Stimulated activated naive CD8-positive, alpha-beta T cell treated with anti-CD3 and anti-CD28 coated beads, Interleukin-15, amount 100 ng/mL, for 72 hours (primary cell): ENCODE data around the gene TOX3.

Source experiments
- ATAC-seq: fragments of 150-1000 bp; cut with Tn5 transposase; 2 replicates; pipeline ENCODE4 v1.10.0; 2021; ENCODE audit warnings: mild to moderate bottlenecking, moderate library complexity
- DNase-seq, 2 donors: peaks; one replicate each; pipeline ENCODE4 v3.0.0; 2021 to 2022
- H3K27ac Mint-ChIP-seq, 2 donors: one replicate each; pipeline ENCODE4 v1.8.0; 2022; ENCODE audit warnings: mild to moderate bottlenecking in 2 of 2, mixed read lengths in 2 of 2, moderate library complexity in 2 of 2
- H3K27me3 Mint-ChIP-seq: one replicate; pipeline ENCODE4 v1.8.0; 2022; ENCODE audit warnings: mixed read lengths
- H3K4me1 Mint-ChIP-seq: one replicate; pipeline ENCODE4 v1.8.0; 2022; ENCODE audit warnings: mild to moderate bottlenecking, mixed read lengths
- H3K4me3 Mint-ChIP-seq, 2 donors: one replicate each; pipeline ENCODE4 v1.8.0; 2022; ENCODE audit warnings: mild to moderate bottlenecking in 2 of 2, mixed read lengths in 2 of 2, moderate library complexity in 1 of 2
- H3K9me3 Mint-ChIP-seq, 2 donors: one replicate each; pipeline ENCODE4 v1.8.0; 2022; ENCODE audit warnings: mixed read lengths in 2 of 2

TOX3 gene

GRCh38 chr16:52570495-52571091 lies 23.6 kb upstream of the TOX3 start:
- no peak overlapping the region for H3K4me3 Mint-ChIP-seq
- DNase-seq, result no peak
- no peak for ATAC-seq
- no peak overlapping the region for H3K27ac Mint-ChIP-seq
- H3K9me3 Mint-ChIP-seq, result peaks cover 9 to 31% of the 10 kb centered on the region in 2 donors
- H3K4me1 Mint-ChIP-seq, result no peaks in the 10 kb centered on the region
- no peaks in the 10 kb centered on the region for H3K27me3 Mint-ChIP-seq

GRCh38 chr16:52569701-52570100 lies 22.8 kb upstream of the TOX3 start:
- H3K27ac Mint-ChIP-seq, result no peak overlapping the region
- H3K4me1 Mint-ChIP-seq, result no peaks in the 10 kb centered on the region
- DNase-seq (no peak), ATAC-seq (no peak)
- H3K9me3 Mint-ChIP-seq, result peaks cover 9 to 31% of the 10 kb centered on the region in 2 donors
- H3K4me3 Mint-ChIP-seq, result no peak overlapping the region
- no peaks in the 10 kb centered on the region for H3K27me3 Mint-ChIP-seq

- H3K9me3 Mint-ChIP-seq, result peaks cover 9 to 31% of the 10 kb centered on the region in 2 donors
- no peak for ATAC-seq
- H3K4me3 Mint-ChIP-seq, result no peak overlapping the region
- H3K4me1 Mint-ChIP-seq, result no peaks in the 10 kb centered on the region
- no peak overlapping the region for H3K27ac Mint-ChIP-seq
- DNase-seq, result no peak
- no peaks in the 10 kb centered on the region for H3K27me3 Mint-ChIP-seq
Observed at GRCh38 chr16:52568983-52569690, 22.2 kb upstream of the TOX3 start.

- Mint-ChIP-seq H3K27me3 (no peaks in the 10 kb centered on the region), H3K27ac (no peak overlapping the region), H3K4me3 (no peak overlapping the region), H3K9me3 (peaks cover 9 to 31% of the 10 kb centered on the region in 2 donors), H3K4me1 (no peaks in the 10 kb centered on the region)
- no peak for ATAC-seq
- no peak for DNase-seq
Observed at GRCh38 chr16:52568495-52568894, 21.6 kb upstream of the TOX3 start.

GRCh38 chr16:52567193-52567592 lies 20.2 kb upstream of the TOX3 start:
- DNase-seq (no peak), ATAC-seq (no peak)
- Mint-ChIP-seq H3K4me3 (no peak overlapping the region), H3K9me3 (peaks cover 9 to 20% of the 10 kb centered on the region in 2 donors), H3K27ac (no peak overlapping the region), H3K27me3 (no peaks in the 10 kb centered on the region), H3K4me1 (no peaks in the 10 kb centered on the region)

- no peak for ATAC-seq
- no peak overlapping the region for H3K4me3 Mint-ChIP-seq
Observed at GRCh38 chr16:52563767-52564611, 17.0 kb upstream of the TOX3 start.

GRCh38 chr16:52562770-52563169 lies 15.8 kb upstream of the TOX3 start:
- Mint-ChIP-seq H3K27ac (no peak overlapping the region), H3K4me3 (no peak overlapping the region), H3K9me3 (peaks cover 4 to 10% of the 10 kb centered on the region in 2 donors), H3K4me1 (no peaks in the 10 kb centered on the region), H3K27me3 (peaks cover 9% of the 10 kb centered on the region)
- ATAC-seq (no peak), DNase-seq (no peak)

More at GRCh38 chr16:52563767-52564611, 17.0 kb upstream of the TOX3 start:
- Mint-ChIP-seq H3K9me3 (peaks cover 4 to 10% of the 10 kb centered on the region in 2 donors), H3K4me1 (no peaks in the 10 kb centered on the region), H3K27ac (peak overlapping the region in 1 of 2 donors; percentile 56), H3K27me3 (peaks cover 9% of the 10 kb centered on the region)
- no peak for DNase-seq

- no peak for DNase-seq
- H3K4me1 Mint-ChIP-seq, result no peaks in the 10 kb centered on the region
- no peak overlapping the region for H3K27ac Mint-ChIP-seq
- no peak for ATAC-seq
- H3K27me3 Mint-ChIP-seq, result peaks cover 9% of the 10 kb centered on the region
- peaks cover 4 to 8% of the 10 kb centered on the region in 2 donors for H3K9me3 Mint-ChIP-seq
- no peak overlapping the region for H3K4me3 Mint-ChIP-seq
Observed at GRCh38 chr16:52561910-52562741, 15.2 kb upstream of the TOX3 start.

- Mint-ChIP-seq H3K27me3 (peaks cover 16% of the 10 kb centered on the region), H3K27ac (no peak overlapping the region), H3K4me1 (no peaks in the 10 kb centered on the region), H3K9me3 (peaks cover 0 to 4% of the 10 kb centered on the region in 2 donors), H3K4me3 (no peak overlapping the region)
- DNase-seq (no peak), ATAC-seq (no peak)
Observed at GRCh38 chr16:52558448-52558847, 11.5 kb upstream of the TOX3 start.

GRCh38 chr16:52557236-52557635 lies 10.3 kb upstream of the TOX3 start:
- DNase-seq (no peak), ATAC-seq (no peak)
- peaks cover 0 to 4% of the 10 kb centered on the region in 2 donors for H3K9me3 Mint-ChIP-seq
- no peak overlapping the region for H3K27ac Mint-ChIP-seq
- H3K4me3 Mint-ChIP-seq, result no peak overlapping the region
- H3K27me3 Mint-ChIP-seq, result peaks cover 17% of the 10 kb centered on the region
- no peaks in the 10 kb centered on the region for H3K4me1 Mint-ChIP-seq

- no peak overlapping the region for H3K4me3 Mint-ChIP-seq
- ATAC-seq (no peak), DNase-seq (no peak)
- peaks cover 8% of the 10 kb centered on the region for H3K27me3 Mint-ChIP-seq
- no peaks in the 10 kb centered on the region for H3K4me1 Mint-ChIP-seq
- no peak overlapping the region for H3K27ac Mint-ChIP-seq
- no peaks in the 10 kb centered on the region for H3K9me3 Mint-ChIP-seq
Observed at GRCh38 chr16:52556083-52556482, 9.1 kb upstream of the TOX3 start.

GRCh38 chr16:52555572-52555971 lies 8.6 kb upstream of the TOX3 start:
- ATAC-seq (no peak), DNase-seq (no peak)
- Mint-ChIP-seq H3K9me3 (no peaks in the 10 kb centered on the region), H3K4me1 (no peaks in the 10 kb centered on the region), H3K4me3 (no peak overlapping the region), H3K27me3 (peaks cover 8% of the 10 kb centered on the region), H3K27ac (no peak overlapping the region)

- no peaks in the 10 kb centered on the region for H3K9me3 Mint-ChIP-seq
Observed at GRCh38 chr16:52554334-52554733, 7.4 kb upstream of the TOX3 start.

GRCh38 chr16:52553322-52553721 lies 6.4 kb upstream of the TOX3 start:
- H3K4me1 Mint-ChIP-seq, result no peaks in the 10 kb centered on the region
- H3K27ac Mint-ChIP-seq, result no peak overlapping the region
- H3K4me3 Mint-ChIP-seq, result no peak overlapping the region

More at GRCh38 chr16:52554334-52554733, 7.4 kb upstream of the TOX3 start:
- no peak for ATAC-seq
- Mint-ChIP-seq H3K27me3 (peaks cover 15% of the 10 kb centered on the region), H3K27ac (no peak overlapping the region), H3K4me1 (no peaks in the 10 kb centered on the region), H3K4me3 (no peak overlapping the region)
- no peak for DNase-seq

GRCh38 chr16:52552643-52553042 lies 5.7 kb upstream of the TOX3 start:
- Mint-ChIP-seq H3K27ac (no peak overlapping the region), H3K4me1 (peaks cover 1% of the 10 kb centered on the region), H3K9me3 (no peaks in the 10 kb centered on the region), H3K27me3 (peaks cover 32% of the 10 kb centered on the region), H3K4me3 (no peak overlapping the region)
- ATAC-seq (no peak), DNase-seq (no peak)

More at GRCh38 chr16:52553322-52553721, 6.4 kb upstream of the TOX3 start:
- Mint-ChIP-seq H3K9me3 (no peaks in the 10 kb centered on the region), H3K27me3 (peaks cover 26% of the 10 kb centered on the region)
- DNase-seq (no peak), ATAC-seq (no peak)
